Measurements from ENCODE around the gene SMTN.

- TF ChIP-seq CTCF (IDR thresholded peaks at IDR 0.05): no peak
- TF ChIP-seq EP300 (IDR thresholded peaks at IDR 0.05): no peak
- TF ChIP-seq POLR2AphosphoS5 (IDR thresholded peaks at IDR 0.05): no peak
Observed at GRCh38 chr22:31080164-31080847, 812 bp upstream of the SMTN start.

Measured in suprapubic skin (tissue), 4 donors.